ENCODE data around the gene ARHGAP6.

The ARHGAP6 gene

GRCh38 chrX:11458170-11458569 lies 207.6 kb downstream of the ARHGAP6 start:
- no peak for DNase-seq

DNA sequence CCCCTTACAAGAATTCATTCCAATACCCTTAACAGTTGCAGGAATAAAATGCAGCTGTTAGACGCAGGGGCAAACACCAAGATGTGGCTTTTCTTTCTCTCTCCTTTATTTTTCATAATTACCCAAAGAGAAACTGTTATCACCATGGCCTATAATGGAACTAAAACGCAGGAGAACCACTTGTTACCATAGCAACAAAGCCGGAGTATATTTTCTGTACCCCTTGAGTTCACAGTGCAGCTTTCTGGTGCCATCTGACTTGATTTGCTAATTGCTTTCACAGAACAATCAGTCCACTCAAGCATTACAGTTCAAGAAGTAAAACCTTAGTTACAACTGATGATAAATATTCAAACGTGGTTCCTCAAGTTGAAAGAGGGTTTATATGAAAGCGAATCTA lies 214.6 kb downstream of the ARHGAP6 start:
- DNase-seq: no peak

DNA sequence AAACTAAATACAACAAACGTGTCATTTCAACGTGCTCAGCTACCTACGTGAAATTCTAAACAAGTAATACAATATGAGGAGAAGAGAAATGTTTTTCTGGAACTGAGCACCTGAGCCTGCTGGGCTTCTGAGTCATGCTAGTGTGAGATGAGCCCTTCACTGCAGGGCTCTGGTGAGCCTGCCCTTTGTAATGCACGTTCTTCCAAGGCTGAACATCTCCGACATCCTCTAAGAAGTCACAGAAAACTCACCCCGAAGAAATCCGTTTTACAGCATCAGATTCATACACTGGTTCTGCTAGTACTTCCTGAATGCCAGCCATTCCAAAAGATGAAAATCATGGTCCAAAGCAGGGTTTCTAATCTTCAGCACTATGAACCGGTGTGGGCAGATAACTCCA lies 215.4 kb downstream of the ARHGAP6 start:
- no peak for DNase-seq

DNA sequence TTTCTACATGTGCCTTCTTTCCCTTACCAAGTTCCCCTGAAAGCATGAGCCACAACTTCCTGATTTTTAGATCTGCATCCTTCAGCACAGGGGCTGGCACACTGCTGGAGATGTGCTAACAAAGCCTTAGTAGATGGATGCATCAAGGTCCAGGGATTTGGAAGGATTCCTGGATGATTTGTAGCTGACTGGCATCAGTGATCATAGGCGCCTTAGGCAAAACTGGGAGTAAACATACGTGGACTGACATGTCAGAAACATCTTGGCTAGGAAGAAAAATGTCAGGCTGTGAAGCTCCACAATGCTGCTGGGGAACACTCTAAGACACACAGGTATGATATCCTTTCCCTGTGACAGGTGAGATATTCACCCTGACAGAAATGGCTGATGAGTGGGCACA lies 216.1 kb downstream of the ARHGAP6 start:
- DNase-seq: no peak

- no peak for DNase-seq
These were observed 218.3 kb downstream of the ARHGAP6 start for GRCh38 chrX:11447418-11447817.

- no peak for DNase-seq
These were observed 218.8 kb downstream of the ARHGAP6 start for GRCh38 chrX:11446949-11447348.

GRCh38 chrX:11446336-11446735 lies 219.4 kb downstream of the ARHGAP6 start:
- no peak for DNase-seq

- DNase-seq: no peak
These were observed 220.2 kb downstream of the ARHGAP6 start for GRCh38 chrX:11445540-11445939.

- DNase-seq: no peak
These were observed 221.7 kb downstream of the ARHGAP6 start for GRCh38 chrX:11444052-11444451.

GRCh38 chrX:11439846-11440245 lies 225.9 kb downstream of the ARHGAP6 start:
- DNase-seq: no peak

DNA sequence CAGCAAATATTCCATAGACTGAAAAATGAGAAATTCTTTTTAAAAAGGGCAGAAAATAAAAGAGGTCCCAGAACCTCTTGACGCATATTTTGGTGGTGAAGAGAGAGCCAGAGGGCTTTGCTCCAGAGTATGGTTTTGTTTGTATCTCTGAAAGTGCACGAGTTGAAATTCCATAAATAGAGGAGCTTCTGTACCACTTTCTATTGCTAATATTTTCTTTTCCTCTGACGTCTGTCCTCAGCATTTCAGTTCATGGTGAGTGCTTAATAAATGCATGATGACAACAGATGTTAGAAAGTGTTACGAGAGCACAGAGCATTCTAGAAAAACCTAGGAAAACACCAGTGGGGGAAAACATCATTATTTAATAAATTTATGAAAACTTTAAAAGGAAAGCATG lies 227.0 kb downstream of the ARHGAP6 start:
- no peak for DNase-seq

- no peak for DNase-seq
These were observed 227.4 kb downstream of the ARHGAP6 start for GRCh38 chrX:11438380-11438723.

DNA sequence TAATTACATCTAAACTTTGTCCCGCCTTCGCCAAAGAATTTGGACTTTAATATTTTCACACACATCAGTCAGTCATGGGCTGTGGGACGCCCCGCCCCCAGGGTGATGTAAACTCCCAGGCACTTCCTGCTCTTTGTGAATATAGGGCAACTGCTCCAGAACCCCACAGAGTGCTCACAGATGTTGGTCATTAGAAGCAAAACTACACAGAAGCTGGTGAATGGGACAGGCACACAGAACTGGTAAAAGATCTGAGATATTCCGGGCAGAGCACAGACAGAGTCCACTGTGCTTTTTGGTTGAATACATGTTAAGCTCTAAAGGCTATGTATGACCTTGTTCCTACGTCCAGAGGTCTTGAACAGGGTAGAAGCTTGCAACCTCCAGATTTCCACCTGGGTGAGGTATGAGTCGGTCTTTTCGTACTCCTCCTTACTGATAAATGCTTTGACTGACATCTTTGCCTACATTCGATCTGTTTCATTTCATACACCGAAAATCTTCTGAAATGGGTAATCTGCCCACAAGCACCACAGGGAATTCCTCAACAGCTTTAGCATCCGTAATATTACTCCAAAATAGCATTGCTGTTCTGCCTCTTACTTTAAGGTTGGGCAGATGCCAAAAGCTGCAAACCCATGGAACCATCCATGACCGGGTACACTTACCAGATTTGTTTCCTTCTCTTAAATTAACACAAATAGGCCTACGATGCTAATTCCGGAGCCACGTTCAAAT lies 227.9 kb downstream of the ARHGAP6 start:
- DNase-seq: no peak

- no peak for DNase-seq
These were observed 230.2 kb downstream of the ARHGAP6 start for GRCh38 chrX:11435568-11435967.

DNA sequence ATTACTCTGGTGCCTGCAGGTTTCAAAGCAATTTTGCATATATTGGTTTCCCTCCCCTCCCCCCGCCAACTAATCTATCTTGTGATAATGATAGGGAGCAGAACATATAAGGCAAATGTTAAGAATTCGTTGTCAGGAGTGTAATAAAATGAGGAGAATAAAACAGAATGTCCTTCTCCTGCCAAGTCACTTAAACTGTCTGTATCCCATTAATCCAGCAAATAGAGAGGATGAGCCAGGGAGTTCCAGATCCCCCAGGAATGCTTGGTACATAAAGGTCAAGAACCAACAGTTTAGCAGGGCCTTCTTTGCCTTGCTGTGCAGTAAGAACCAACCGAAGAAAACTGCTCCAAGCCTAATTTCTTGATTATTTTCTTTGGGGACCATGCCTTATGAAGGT lies 231.1 kb downstream of the ARHGAP6 start:
- no peak for DNase-seq

- DNase-seq: no peak
These were observed 233.9 kb downstream of the ARHGAP6 start for GRCh38 chrX:11431786-11432185.

- DNase-seq: no peak
These were observed 235.4 kb downstream of the ARHGAP6 start for GRCh38 chrX:11430271-11430670.

- DNase-seq: no peak
These were observed 236.1 kb downstream of the ARHGAP6 start for GRCh38 chrX:11429538-11430085.

DNA sequence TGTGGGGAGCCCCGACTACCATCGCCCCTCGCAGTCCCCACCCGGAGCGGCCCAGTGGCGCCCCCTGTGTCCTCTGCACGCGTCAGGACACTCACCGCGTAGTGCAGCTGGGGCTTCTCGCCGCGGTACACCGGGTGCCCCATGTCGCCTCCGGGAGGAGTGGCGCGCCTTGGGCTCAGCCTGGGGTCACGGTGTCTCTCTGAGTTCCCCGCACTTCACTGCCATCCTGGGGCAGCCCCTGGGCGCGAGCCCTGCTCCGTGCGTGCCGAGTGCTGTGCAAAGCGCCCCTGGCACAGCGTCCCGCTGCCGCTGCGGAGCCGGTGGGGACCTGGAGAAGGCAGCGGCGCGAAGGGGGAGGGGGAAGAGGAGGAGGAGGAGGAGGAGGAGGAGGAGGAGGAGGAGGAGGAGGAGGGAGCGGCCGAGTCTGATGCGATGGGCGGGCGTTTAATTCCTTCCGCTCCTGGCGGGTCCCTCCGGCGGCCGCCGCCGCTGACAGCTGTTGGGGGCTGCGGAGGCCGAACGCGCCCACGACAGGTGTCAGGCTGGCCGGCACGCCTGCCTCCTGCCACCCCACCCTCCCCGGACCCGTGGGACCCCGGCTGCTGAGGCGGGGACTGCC lies 238.2 kb downstream of the ARHGAP6 start:
- no peak for DNase-seq

- no peak for DNase-seq
These were observed 238.8 kb downstream of the ARHGAP6 start for GRCh38 chrX:11426712-11427452.

DNA sequence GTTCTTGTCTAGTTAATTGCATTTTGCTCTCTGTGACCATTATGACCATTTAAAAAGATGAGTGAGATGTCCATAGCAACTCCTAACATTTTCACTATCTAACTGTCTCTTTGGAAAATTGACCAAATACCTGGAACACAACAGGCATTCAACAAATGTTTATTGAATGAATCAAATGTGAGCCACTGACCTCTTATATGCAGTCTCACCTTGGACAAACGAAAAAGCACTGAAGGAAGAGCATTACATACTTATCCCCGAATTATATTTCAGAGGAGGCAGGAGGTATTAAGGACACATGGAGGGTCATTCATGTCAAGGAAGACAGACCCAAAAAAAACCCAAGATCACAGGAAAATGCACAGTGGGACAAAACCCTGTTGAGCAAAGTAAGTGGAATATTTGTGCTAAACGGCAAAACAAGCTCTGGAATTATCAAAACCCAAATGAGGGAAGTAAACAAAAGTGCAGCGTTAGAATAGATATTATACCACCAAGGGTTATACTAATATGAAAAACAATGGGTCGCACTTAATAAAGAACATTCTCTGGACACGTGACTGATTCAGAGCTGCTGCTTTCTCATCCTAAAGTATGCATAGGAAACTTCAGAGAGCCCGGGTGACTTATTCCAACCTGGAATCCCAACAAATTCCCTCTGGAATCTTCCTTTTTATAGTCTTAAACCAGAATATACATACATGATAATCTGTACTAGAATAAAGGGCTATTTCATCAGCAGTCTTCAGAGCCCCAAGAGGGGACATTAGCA lies 240.6 kb downstream of the ARHGAP6 start:
- no peak for DNase-seq

- DNase-seq: no peak
These were observed 241.8 kb downstream of the ARHGAP6 start for GRCh38 chrX:11423949-11424348.

DNA sequence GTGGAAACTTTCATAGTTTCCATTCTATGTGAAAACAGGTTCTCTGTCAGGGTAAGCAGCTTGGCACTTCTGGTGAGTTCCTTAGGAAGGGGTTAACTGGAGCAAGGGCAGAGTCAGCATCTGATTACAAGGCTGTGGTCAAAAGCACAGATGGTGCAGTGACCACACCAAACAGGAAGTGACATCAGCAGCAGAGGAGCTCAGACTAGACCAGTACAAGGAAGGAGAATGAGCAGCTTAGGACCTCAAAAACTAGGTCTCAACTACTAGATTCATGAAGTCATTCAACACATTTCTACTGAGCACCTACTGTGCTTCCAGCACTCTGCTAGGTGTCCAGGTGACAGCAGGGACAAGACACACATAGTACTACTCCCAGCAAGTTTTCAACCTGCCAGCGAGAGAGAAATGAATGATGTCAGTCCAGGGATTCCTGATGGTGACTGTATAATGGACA lies 242.3 kb downstream of the ARHGAP6 start:
- no peak for DNase-seq
